Breast epithelium (tissue), 3 donors: ENCODE data around the gene CATSPER4.

Source experiments
- CTCF ChIP-seq, 3 donors: fragments of 450-650 bp; IDR thresholded peaks; one replicate each; pipeline ENCODE4 v1.5.1; 2016 to 2017; ENCODE audit warnings: antibody characterized with exemption in 3 of 3, mild to moderate bottlenecking in 3 of 3, moderate library complexity in 3 of 3
- POLR2A ChIP-seq: fragments of 450-650 bp; IDR thresholded peaks from one replicate; pipeline ENCODE4 v1.6.1; 2016; ENCODE audit warnings: antibody characterized with exemption, mild to moderate bottlenecking, moderate library complexity
- POLR2AphosphoS5 ChIP-seq, 3 donors: sonication (generic); formaldehyde crosslinking; IDR thresholded peaks; one replicate each; pipeline ENCODE4 v1.6.1; 2017; ENCODE audit warnings: antibody characterized with exemption in 3 of 3

GRCh38 chr1:26225033-26225831, 34.8 kb downstream of the CATSPER4 start:
- TF ChIP-seq CTCF (IDR thresholded peaks at IDR 0.05) (no peak), POLR2AphosphoS5 (IDR thresholded peaks at IDR 0.05) (no peak), POLR2A (no peak)
